GM18867 (cell line): ENCODE results near the gene ASIP.
A peak's percentile ranks its signal among the peaks of the same experiment; 100 is the strongest.
"Not testable (repeated sequence)": the region's sequence is repeated elsewhere in the genome, so short reads cannot be mapped to it uniquely, and the experiment has no call there.

ENCODE experiments used
- ATAC-seq: cut with Tn5 transposase; IDR thresholded peaks from one replicate; pipeline ENCODE4 v1.9.1; 2021; ENCODE audit warnings: mild to moderate bottlenecking, moderate library complexity; ENCODE audit not compliant: unreplicated experiment

Gene ASIP

GRCh38 chr20:34282041-34282440, 40.8 kb downstream of the ASIP start:
- no peak for ATAC-seq

GRCh38 chr20:34283844-34284243, 42.6 kb downstream of the ASIP start:
- no peak for ATAC-seq

- ATAC-seq, result no peak
Measured at GRCh38 chr20:34285450-34285849, 44.2 kb downstream of the ASIP start.

- ATAC-seq, result not testable (repeated sequence)
Measured at GRCh38 chr20:34287500-34287899, 46.3 kb downstream of the ASIP start.

GRCh38 chr20:34290471-34290870, 49.2 kb downstream of the ASIP start:
- no peak for ATAC-seq

GRCh38 chr20:34292496-34292895, 51.3 kb downstream of the ASIP start:
- no peak for ATAC-seq

- ATAC-seq, result no peak
Measured at GRCh38 chr20:34293119-34293518, 51.9 kb downstream of the ASIP start.

- no peak for ATAC-seq
Measured at GRCh38 chr20:34293589-34293988, 52.4 kb downstream of the ASIP start.

GRCh38 chr20:34294563-34294962, 53.3 kb downstream of the ASIP start:
- ATAC-seq, result no peak

- no peak for ATAC-seq
Measured at GRCh38 chr20:34295284-34295683, 54.1 kb downstream of the ASIP start.

- no peak for ATAC-seq
Measured at GRCh38 chr20:34296468-34296867, 55.2 kb downstream of the ASIP start.

GRCh38 chr20:34298294-34298784, 57.1 kb downstream of the ASIP start:
- not testable (repeated sequence) for ATAC-seq

GRCh38 chr20:34299556-34300255, 58.5 kb downstream of the ASIP start:
- no peak for ATAC-seq

- no peak for ATAC-seq
Measured at GRCh38 chr20:34300256-34300806, 59.1 kb downstream of the ASIP start.

- no peak for ATAC-seq
Measured at GRCh38 chr20:34300809-34301586, 59.8 kb downstream of the ASIP start.

- ATAC-seq, result no peak
Measured at GRCh38 chr20:34301587-34302311, 60.5 kb downstream of the ASIP start.

GRCh38 chr20:34302312-34302722, 61.1 kb downstream of the ASIP start:
- no peak for ATAC-seq

- peak; percentile 85 for ATAC-seq
Measured at GRCh38 chr20:34302723-34303533, 61.7 kb downstream of the ASIP start, which contains the start of gene AHCY. AHCY (minus strand) TSS chr20:34303355; CDS start chr20:34303270, 85 bp downstream.

GRCh38 chr20:34305333-34306230, 64.4 kb downstream of the ASIP start:
- ATAC-seq, result no peak
